GM18861 (cell line): ENCODE results near the gene FBXO41.

Experiments
- ATAC-seq: cut with Tn5 transposase; IDR thresholded peaks from one replicate; pipeline ENCODE4 v1.9.1; 2021; ENCODE audit not compliant: unreplicated experiment

Gene FBXO41

GRCh38 chr2:73284296-73285158 is at the start of gene FBXO41:
Gene FBXO41 (minus strand): TSS chr2:73284478. CDS start chr2:73269630, 14,848 bp downstream.
- peak; percentile 42 for ATAC-seq

GRCh38 chr2:73334045-73334444 is 49.8 kb upstream of the FBXO41 start:
- no peak for ATAC-seq

GRCh38 chr2:73333564-73333963 is 49.3 kb upstream of the FBXO41 start:
- ATAC-seq = no peak

- ATAC-seq = no peak
Measured at GRCh38 chr2:73324126-73324725, 39.9 kb upstream of the FBXO41 start.

- ATAC-seq = no peak
Measured at GRCh38 chr2:73323551-73323950, 39.3 kb upstream of the FBXO41 start.

GRCh38 chr2:73314441-73314840 is 30.2 kb upstream of the FBXO41 start:
- no peak for ATAC-seq

GRCh38 chr2:73307720-73308119 is 23.4 kb upstream of the FBXO41 start:
- ATAC-seq = no peak

GRCh38 chr2:73301636-73302035 is 17.4 kb upstream of the FBXO41 start:
- ATAC-seq = no peak

GRCh38 chr2:73300926-73301325 is 16.6 kb upstream of the FBXO41 start:
- ATAC-seq = no peak

GRCh38 chr2:73297586-73297985 is 13.3 kb upstream of the FBXO41 start:
- no peak for ATAC-seq

GRCh38 chr2:73297151-73297559 is 12.9 kb upstream of the FBXO41 start:
- no peak for ATAC-seq

GRCh38 chr2:73295751-73296400 is 11.6 kb upstream of the FBXO41 start:
- ATAC-seq = no peak

GRCh38 chr2:73294239-73294638 is 10.0 kb upstream of the FBXO41 start:
- no peak for ATAC-seq

GRCh38 chr2:73293534-73294171 is 9.4 kb upstream of the FBXO41 start, which contains the start of gene EGR4:
Gene EGR4 (minus strand): TSS chr2:73293548. CDS start chr2:73293317, 231 bp downstream.
- ATAC-seq = peak; percentile 86

- no peak for ATAC-seq
Measured at GRCh38 chr2:73292906-73293533, 8.7 kb upstream of the FBXO41 start.

- no peak for ATAC-seq
Measured at GRCh38 chr2:73292316-73292905, 8.1 kb upstream of the FBXO41 start.

GRCh38 chr2:73291461-73292315 is 7.4 kb upstream of the FBXO41 start:
- no peak for ATAC-seq

GRCh38 chr2:73291093-73291460 is 6.8 kb upstream of the FBXO41 start:
- no peak for ATAC-seq

- no peak for ATAC-seq
Measured at GRCh38 chr2:73290049-73290839, 6.0 kb upstream of the FBXO41 start.
